Endodermal cell (in vitro differentiated cells): ENCODE measurements around the gene NEURL4. TPM values are rescaled to one million over a fixed set of nuclear protein-coding genes. Genes with fewer than 3 reads are reported as not detected.
A peak's percentile ranks its signal among the peaks of the same experiment; 100 is the strongest.

Experiments
- DNase-seq: peaks from one replicate; pipeline ENCODE4 v3.0.0-alpha.2; 2017
- H3K27ac ChIP-seq: 2 replicates; pipeline ENCODE4 v1.5.1; 2013; ENCODE audit warnings: mild to moderate bottlenecking, low read depth, low read length, moderate library complexity
- H3K27me3 ChIP-seq: 2 replicates; pipeline ENCODE4 v1.6.1; 2013; ENCODE audit warnings: mild to moderate bottlenecking, low read length, moderate library complexity; ENCODE audit not compliant: insufficient read depth, control insufficient read depth, poor library complexity, severe bottlenecking
- H3K36me3 ChIP-seq: 2 replicates; pipeline ENCODE4 v1.7.0; 2013; ENCODE audit warnings: mild to moderate bottlenecking, low read length, moderate library complexity; ENCODE audit not compliant: control insufficient read depth, insufficient read depth
- H3K4me1 ChIP-seq: one replicate; pipeline ENCODE4 v1.7.0; 2013; ENCODE audit warnings: low read length; ENCODE audit not compliant: control insufficient read depth, insufficient read depth
- H3K4me3 ChIP-seq: 2 replicates; pipeline ENCODE4 v1.5.1; 2013; ENCODE audit warnings: mild to moderate bottlenecking, low read length, moderate library complexity
- H3K9ac ChIP-seq: 2 replicates; pipeline ENCODE4 v1.6.1; 2013; ENCODE audit warnings: mild to moderate bottlenecking, low read length, moderate library complexity; ENCODE audit not compliant: poor library complexity, severe bottlenecking; ENCODE audit errors: extremely low read depth
- H3K9me3 ChIP-seq: 2 replicates; pipeline ENCODE4 v1.6.1; 2013; ENCODE audit warnings: mild to moderate bottlenecking, low read length, moderate library complexity; ENCODE audit not compliant: control insufficient read depth
- H3K27ac Mint-ChIP-seq: 2 replicates; pipeline ENCODE4 v1.8.0; 2020; ENCODE audit warnings: mixed read lengths
- H3K27me3 Mint-ChIP-seq: 2 replicates; pipeline ENCODE4 v1.8.0; 2021; ENCODE audit warnings: mild to moderate bottlenecking, mixed read lengths; ENCODE audit not compliant: insufficient read depth
- H3K36me3 Mint-ChIP-seq: 2 replicates; pipeline ENCODE4 v1.8.0; 2020; ENCODE audit warnings: low read depth, mixed read lengths
- H3K4me1 Mint-ChIP-seq: 2 replicates; pipeline ENCODE4 v1.8.0; 2020; ENCODE audit warnings: mixed read lengths
- H3K4me3 Mint-ChIP-seq: 2 replicates; pipeline ENCODE4 v1.8.0; 2020; ENCODE audit warnings: mild to moderate bottlenecking, moderate library complexity, mixed read lengths
- H3K9me3 Mint-ChIP-seq: 2 replicates; pipeline ENCODE4 v1.8.0; 2020; ENCODE audit warnings: mild to moderate bottlenecking, mixed read lengths
- CTCF ChIP-seq: fragments of 200-600 bp; sonication (generic); conservative IDR thresholded peaks from 2 replicates; pipeline ENCODE4 v1.5.0; 2021; ENCODE audit warnings: antibody characterized with exemption, mild to moderate bottlenecking
- WGBS, 2 experiments: methylation state at CpG; one replicate each; pipeline versions ENCODE4 v1.1.5 to v1.1.7; 2013; ENCODE audit warnings: missing lambda C conversion rate in 2 of 2, mixed read lengths in 1 of 2; ENCODE audit not compliant: insufficient coverage in 1 of 2, insufficient read length in 1 of 2; 5-methylcytosine and 5-hydroxymethylcytosine counted together
- total RNA-seq, 2 donors: library from RNA; stranded (reverse); fragmentation: NEBNext Ultra II Directional in 1 of 2; extraction: Animal tissue kit (Norgen Biotek cat#: 25700) in 1 of 2; gene quantifications; 2 replicates in 1 of 2; 3 replicates in 1 of 2; pipeline ENCODE4 v1.2.1, GENCODE V29; 2021

The NEURL4 gene
- total RNA-seq, 2 donors from 2014 or later, result 51.3 to 52.7 TPM

DNA sequence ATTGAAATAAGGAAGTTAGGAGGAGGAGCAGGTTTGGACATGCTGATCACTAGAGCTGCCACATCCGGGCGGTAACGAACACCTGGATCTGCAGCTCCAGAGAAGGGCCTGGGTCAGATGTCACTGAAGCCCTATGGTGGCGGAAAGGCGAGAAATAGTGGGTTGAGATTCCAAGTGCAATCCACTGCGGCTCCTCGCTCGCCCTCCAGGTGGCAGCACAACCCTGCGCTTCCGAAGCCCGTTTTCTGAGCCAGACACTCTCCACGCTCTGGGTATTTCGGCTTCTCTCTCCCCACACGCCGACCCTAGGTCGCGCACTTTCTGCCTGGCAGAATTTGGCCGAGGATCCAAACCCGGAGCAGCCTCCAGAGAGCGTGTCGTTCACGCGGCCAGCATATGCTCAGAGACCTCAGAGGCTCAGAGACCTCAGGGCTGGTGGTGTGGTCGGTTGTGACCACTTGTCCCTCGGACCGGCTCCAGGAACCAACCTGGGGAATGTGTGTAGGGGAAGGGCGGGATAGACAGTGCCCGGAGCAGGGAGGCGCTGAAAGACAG lies 48.5 kb downstream of the NEURL4 start:
- peak overlapping the region; percentile 67 for H3K4me3 ChIP-seq
- peaks cover 16% of the 10 kb centered on the region for H3K27me3 ChIP-seq
- peak; percentile 98 for DNase-seq
- peaks cover 5% of the 10 kb centered on the region for H3K4me1 ChIP-seq
- Mint-ChIP-seq H3K27me3 (peaks cover 31% of the 10 kb centered on the region), H3K4me1 (peaks cover 6% of the 10 kb centered on the region), H3K9me3 (no peaks in the 10 kb centered on the region), H3K4me3 (peak overlapping the region; percentile 60), H3K36me3 (no peaks in the 10 kb centered on the region), H3K27ac (peak overlapping the region; percentile 61)
- no peaks in the 10 kb centered on the region for H3K9me3 ChIP-seq
- TF ChIP-seq CTCF, result peak; percentile 94
- H3K27ac ChIP-seq, result peak overlapping the region; percentile 18
- peak overlapping the region; percentile 4 for H3K9ac ChIP-seq
- 2 to 3% methylated on average over 14 to 29 of the region's 29 CpGs for WGBS, 2 experiments
- no peaks in the 10 kb centered on the region for H3K36me3 ChIP-seq

DNA sequence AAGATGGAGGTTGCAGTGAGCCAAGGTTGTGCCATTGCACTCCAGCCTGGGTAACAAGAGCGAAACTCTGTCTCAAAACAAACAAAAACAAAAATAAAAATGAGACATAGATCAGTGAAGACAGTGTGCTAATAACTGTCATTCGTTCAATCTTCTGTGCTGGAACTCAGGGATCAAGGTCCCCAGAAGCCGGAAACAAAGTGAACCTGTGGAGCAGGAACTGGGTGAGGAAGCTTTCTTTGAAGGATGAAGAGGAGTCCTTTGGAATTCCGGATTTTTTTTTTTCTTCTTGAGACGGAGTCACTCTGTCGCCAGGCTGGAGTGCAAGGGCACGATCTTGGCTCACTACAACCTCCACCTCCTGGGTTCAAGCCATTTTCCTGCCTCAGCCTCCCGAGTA lies 49.7 kb downstream of the NEURL4 start:
- H3K27me3 Mint-ChIP-seq, result peaks cover 31% of the 10 kb centered on the region
- H3K4me1 ChIP-seq, result peaks cover 5% of the 10 kb centered on the region
- no peak for DNase-seq
- peaks cover 6% of the 10 kb centered on the region for H3K4me1 Mint-ChIP-seq
- no peaks in the 10 kb centered on the region for H3K9me3 Mint-ChIP-seq
- H3K27ac ChIP-seq, result no peak overlapping the region
- TF ChIP-seq CTCF, result no peak
- no peaks in the 10 kb centered on the region for H3K36me3 ChIP-seq
- no peak overlapping the region for H3K9ac ChIP-seq
- 91 to 94% methylated on average over 7 of the region's 8 CpGs for WGBS, 2 experiments
- peaks cover 16% of the 10 kb centered on the region for H3K27me3 ChIP-seq
- no peak overlapping the region for H3K4me3 Mint-ChIP-seq
- no peak overlapping the region for H3K27ac Mint-ChIP-seq
- no peaks in the 10 kb centered on the region for H3K9me3 ChIP-seq
- H3K36me3 Mint-ChIP-seq, result no peaks in the 10 kb centered on the region
- H3K4me3 ChIP-seq, result no peak overlapping the region

DNA sequence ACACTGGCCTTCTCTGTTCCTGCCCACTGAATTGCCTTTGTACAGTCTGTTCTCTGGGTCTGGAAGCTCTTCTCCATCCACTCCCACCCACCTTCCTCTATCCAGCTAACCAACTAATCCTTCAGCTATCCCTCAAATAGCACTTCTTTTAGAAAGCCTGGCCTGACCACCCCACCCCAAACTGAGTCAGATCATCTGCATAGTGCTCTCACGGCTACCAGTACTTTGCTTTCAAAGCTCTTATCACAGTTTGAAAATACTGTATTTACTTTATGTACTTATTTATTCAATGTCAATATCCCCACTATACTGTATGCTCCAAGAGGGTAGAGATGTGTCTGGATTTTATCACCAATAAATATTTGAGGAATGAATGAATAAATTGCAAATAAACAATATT lies 62.4 kb downstream of the NEURL4 start:
- Mint-ChIP-seq H3K27me3 (no peaks in the 10 kb centered on the region), H3K4me1 (peaks cover 12% of the 10 kb centered on the region), H3K36me3 (peaks cover 2% of the 10 kb centered on the region), H3K9me3 (no peaks in the 10 kb centered on the region), H3K4me3 (no peak overlapping the region), H3K27ac (no peak overlapping the region)
- H3K9ac ChIP-seq, result no peak overlapping the region
- H3K27ac ChIP-seq, result no peak overlapping the region
- no peak overlapping the region for H3K4me3 ChIP-seq
- WGBS, 2 experiments, result 93% methylated on average over 1 of the region's 1 CpG; no CpG with 5 or more reads in 1 of the 2 experiments
- no peak for DNase-seq
- H3K9me3 ChIP-seq, result no peaks in the 10 kb centered on the region
- no peaks in the 10 kb centered on the region for H3K4me1 ChIP-seq
- no peaks in the 10 kb centered on the region for H3K36me3 ChIP-seq
- peaks cover 20% of the 10 kb centered on the region for H3K27me3 ChIP-seq
- no peak for TF ChIP-seq CTCF

Other genes starting within 250 kb of the NEURL4 start
- not detected for gene CLEC10A, start 249.1 kb downstream of the NEURL4 start, total RNA-seq
- under 1 TPM in 1 of 2 donors, not detected in 1; 0.44 TPM for gene ASGR2, start 214.5 kb downstream of the NEURL4 start, total RNA-seq
- gene ASGR1, start 150.0 kb downstream of the NEURL4 start, total RNA-seq, result 10 to 100 TPM in 1 of 2 donors, 1 to 10 TPM in 1; 6.8 to 14.2 TPM
- gene DLG4, start 109.5 kb downstream of the NEURL4 start, total RNA-seq, result 10 to 100 TPM; 35.1 to 68.5 TPM
- 100 to 1,000 TPM; 337 to 459 TPM for gene ACADVL, start 109.4 kb downstream of the NEURL4 start, total RNA-seq
- gene DVL2, start 94.8 kb downstream of the NEURL4 start, total RNA-seq, result 100 to 1,000 TPM in 1 of 2 donors, 10 to 100 TPM in 1; 98.2 to 116 TPM
- 10 to 100 TPM; 67.3 to 71.6 TPM for gene PHF23, start 89.9 kb downstream of the NEURL4 start, total RNA-seq
- gene GABARAP, start 86.9 kb downstream of the NEURL4 start, total RNA-seq, result 100 to 1,000 TPM; 264 to 317 TPM
- 100 to 1,000 TPM; 123 to 125 TPM for gene CTDNEP1, start 77.6 kb downstream of the NEURL4 start, total RNA-seq
- gene ELP5, start 77.1 kb downstream of the NEURL4 start, total RNA-seq, result 10 to 100 TPM; 45.3 to 68.0 TPM
- 100 to 1,000 TPM; 142 to 149 TPM for gene CLDN7, start 66.9 kb downstream of the NEURL4 start, total RNA-seq
- gene SLC2A4, start 47.6 kb downstream of the NEURL4 start, total RNA-seq, result 1 to 10 TPM; 2.2 to 5.4 TPM
- gene YBX2, start 34.7 kb downstream of the NEURL4 start, total RNA-seq, result 10 to 100 TPM in 1 of 2 donors, 1 to 10 TPM in 1; 6.6 to 15.9 TPM
- gene EIF5A, start 21.7 kb downstream of the NEURL4 start, total RNA-seq, result 100 to 1,000 TPM; 488 to 556 TPM
- 10 to 100 TPM; 43.6 to 47.2 TPM for gene GPS2, start 14.0 kb downstream of the NEURL4 start, total RNA-seq
- 1 to 10 TPM; 4.5 to 8.4 TPM for gene ACAP1, start 7.2 kb upstream of the NEURL4 start, total RNA-seq
- gene KCTD11, start 22.8 kb upstream of the NEURL4 start, total RNA-seq, result 1 to 10 TPM; 7.1 to 8.4 TPM
- not detected for gene TMEM95, start 25.8 kb upstream of the NEURL4 start, total RNA-seq
- gene TNK1, start 51.8 kb upstream of the NEURL4 start, total RNA-seq, result 10 to 100 TPM; 11.0 to 11.7 TPM
- 10 to 100 TPM; 21.0 to 26.2 TPM for gene PLSCR3, start 65.2 kb upstream of the NEURL4 start, total RNA-seq
- gene TMEM256, start 74.8 kb upstream of the NEURL4 start, total RNA-seq, result 100 to 1,000 TPM; 133 to 175 TPM
- gene NLGN2, start 78.5 kb upstream of the NEURL4 start, total RNA-seq, result 100 to 1,000 TPM in 1 of 2 donors, 10 to 100 TPM in 1; 78.5 to 121 TPM
- under 1 TPM; 0.46 to 0.49 TPM for gene SPEM1, start 91.0 kb upstream of the NEURL4 start, total RNA-seq
- gene SPEM2, start 96.3 kb upstream of the NEURL4 start, total RNA-seq, result not detected
- gene SPEM3, start 99.5 kb upstream of the NEURL4 start, total RNA-seq, result not detected
- 1 to 10 TPM; 6.5 to 8.6 TPM for gene TMEM102, start 106.1 kb upstream of the NEURL4 start, total RNA-seq
- gene FGF11, start 110.2 kb upstream of the NEURL4 start, total RNA-seq, result 1 to 10 TPM; 4.0 to 8.8 TPM
- 10 to 100 TPM in 1 of 2 donors, 1 to 10 TPM in 1; 8.7 to 11.6 TPM for gene CHRNB1, start 115.7 kb upstream of the NEURL4 start, total RNA-seq
- 10 to 100 TPM; 18.8 to 25.5 TPM for gene ZBTB4, start 150.3 kb upstream of the NEURL4 start, total RNA-seq
- gene SLC35G6, start 152.1 kb upstream of the NEURL4 start, total RNA-seq, result under 1 TPM in 1 of 2 donors, not detected in 1; 0.33 TPM
- gene POLR2A, start 155.0 kb upstream of the NEURL4 start, total RNA-seq, result 100 to 1,000 TPM; 129 to 189 TPM
- 1 to 10 TPM; 8.3 to 8.4 TPM for gene TNFSF12, start 219.7 kb upstream of the NEURL4 start, total RNA-seq
- gene TNFSF13, start 229.4 kb upstream of the NEURL4 start, total RNA-seq, result 1 to 10 TPM; 1.7 to 3.0 TPM
- 10 to 100 TPM; 71.5 to 82.3 TPM for gene SENP3, start 232.6 kb upstream of the NEURL4 start, total RNA-seq